NCI-H2171 (cell line): ENCODE results near the gene DSPP.

Experiments used
- DNase-seq: peaks from one replicate; lab custom pipeline; 2025; lab: John Stamatoyannopoulos, UW

The DSPP gene

DNA sequence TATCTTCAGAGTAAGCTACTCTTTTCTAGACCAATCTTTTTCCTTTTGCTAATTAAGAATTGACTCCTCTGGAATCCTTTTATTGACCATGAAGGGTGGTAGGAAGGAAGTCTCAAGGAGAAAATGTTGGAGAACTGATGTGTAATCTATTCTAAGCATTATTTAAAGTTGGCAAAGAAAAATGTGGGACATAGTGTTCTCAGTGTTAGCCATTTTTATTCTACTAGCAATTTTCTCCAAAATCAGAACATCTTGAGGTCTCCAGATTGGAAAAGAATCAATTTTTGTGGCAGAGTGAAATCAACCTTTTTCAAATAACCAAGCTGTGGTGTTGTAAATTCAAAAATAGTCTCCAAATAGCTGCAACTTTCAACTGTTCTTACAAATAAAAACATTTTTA lies 23.3 kb downstream of the DSPP start:
- no peak for DNase-seq

DNA sequence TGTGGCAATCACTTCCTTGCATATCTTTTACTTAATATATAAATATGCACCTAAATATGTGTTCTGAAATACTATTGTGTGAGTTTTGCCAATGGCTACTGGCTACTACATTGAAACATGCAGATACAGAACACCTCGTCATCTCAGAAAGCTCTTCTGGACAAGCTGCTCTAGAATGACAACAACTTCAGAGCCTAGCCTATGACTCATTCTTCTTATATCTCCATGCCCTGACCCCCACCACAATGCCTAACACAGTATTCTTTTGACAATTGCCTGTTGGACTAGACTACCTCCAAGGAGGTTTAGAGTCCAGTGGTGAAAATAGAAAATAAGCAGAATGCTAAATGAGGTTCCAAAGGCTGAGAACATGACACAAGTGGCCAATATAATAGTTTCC lies 24.1 kb downstream of the DSPP start:
- no peak for DNase-seq

DNA sequence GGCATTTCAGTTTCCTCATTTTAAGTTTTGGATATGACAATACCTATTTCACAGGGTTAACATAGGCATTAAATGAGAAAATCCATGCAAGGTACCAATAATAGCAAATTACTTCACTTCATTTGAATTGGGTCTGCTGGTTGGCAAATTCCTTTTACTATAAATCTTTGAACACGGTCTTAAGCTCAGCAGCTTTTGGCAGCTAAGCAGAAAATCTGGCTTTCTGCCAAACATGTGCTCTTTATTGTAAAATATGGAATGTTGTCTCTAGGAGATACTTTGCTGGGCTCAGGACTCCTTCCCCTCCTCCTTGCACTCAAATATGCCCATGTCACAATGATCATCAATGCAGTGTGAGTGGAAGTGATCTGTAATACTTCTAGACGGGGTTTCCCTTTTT lies 24.9 kb downstream of the DSPP start:
- peak; percentile 22 for DNase-seq

DNA sequence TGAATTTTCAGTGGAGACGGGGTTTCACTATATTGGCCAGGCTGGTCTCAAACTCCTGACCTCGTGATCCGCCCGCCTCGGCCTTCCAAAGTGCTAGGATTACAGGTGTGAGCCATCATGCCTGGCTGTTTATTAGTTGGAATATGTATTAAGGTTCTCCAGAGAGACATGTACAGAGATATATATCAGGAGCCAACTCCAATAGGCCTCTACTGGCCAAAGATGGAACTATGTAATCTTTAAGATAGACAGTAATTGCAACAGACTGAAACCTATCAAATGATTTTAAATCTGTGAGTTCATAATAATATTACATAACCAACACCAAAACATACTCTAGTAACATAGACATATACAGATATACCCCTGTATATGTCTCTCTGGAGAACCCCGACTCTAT lies 36.0 kb downstream of the DSPP start:
- no peak for DNase-seq

DNA sequence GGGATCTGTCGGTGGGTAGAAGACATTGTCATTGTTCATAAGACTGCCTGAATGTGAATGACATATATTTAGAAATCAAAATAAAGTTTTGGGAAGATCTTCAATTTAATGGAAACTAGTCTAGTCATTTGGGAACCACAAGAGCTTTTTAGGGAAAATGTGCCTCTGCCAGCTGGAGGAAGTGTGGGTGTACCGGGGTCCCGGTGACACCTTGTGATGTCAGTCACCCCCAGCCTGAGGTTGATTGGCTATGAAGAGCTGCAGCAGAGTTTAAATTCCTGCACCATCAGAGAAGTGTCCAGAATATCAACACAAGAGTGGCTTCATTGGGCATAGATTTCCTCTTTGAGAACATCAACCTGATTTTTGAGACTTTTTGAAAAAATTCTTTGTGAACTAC lies 41.7 kb downstream of the DSPP start, which contains the start of gene DMP1:
Gene DMP1, plus strand, starts transcription at position 301 of the 400 bp plus-strand sequence. CDS start 6,213 bp downstream, outside the sequence.
- no peak for DNase-seq

DNA sequence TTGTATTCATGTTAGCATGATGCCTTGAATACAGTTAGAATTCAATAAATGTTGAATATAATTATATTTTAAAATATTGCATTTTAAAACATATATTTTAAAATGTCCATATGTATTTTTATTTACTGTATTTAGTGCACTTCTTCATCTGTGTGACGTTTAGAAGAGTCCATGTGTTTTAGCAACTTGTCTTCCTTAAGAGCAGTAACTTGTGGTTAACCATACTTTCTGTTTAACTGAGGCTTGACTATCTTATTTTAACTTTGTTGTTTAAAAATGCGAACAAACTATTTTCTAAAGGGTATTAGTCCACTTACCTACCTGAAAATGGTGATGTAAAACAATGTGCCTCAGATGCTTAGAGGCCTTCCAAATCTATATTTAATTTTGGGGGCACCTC lies 42.6 kb downstream of the DSPP start:
- DNase-seq: no peak

DNA sequence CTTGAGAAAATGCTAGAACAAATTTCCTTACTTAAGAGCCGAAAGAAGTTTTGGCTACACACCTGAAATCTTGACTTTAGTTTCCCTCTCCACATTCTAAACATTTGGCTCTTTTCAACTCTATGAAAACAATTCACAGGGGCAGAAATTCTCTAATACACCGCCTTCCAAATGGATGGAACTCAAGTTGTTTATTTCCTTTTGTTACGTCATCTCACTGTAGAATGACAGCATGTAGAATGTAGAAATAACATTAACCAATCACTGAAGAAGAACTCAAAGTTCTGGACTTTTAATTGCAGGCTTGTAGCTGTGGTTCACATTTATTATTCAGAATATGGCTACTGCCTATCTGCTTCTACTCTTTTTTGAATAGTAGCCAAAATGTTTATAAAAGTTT lies 43.6 kb downstream of the DSPP start:
- DNase-seq: no peak

DNA sequence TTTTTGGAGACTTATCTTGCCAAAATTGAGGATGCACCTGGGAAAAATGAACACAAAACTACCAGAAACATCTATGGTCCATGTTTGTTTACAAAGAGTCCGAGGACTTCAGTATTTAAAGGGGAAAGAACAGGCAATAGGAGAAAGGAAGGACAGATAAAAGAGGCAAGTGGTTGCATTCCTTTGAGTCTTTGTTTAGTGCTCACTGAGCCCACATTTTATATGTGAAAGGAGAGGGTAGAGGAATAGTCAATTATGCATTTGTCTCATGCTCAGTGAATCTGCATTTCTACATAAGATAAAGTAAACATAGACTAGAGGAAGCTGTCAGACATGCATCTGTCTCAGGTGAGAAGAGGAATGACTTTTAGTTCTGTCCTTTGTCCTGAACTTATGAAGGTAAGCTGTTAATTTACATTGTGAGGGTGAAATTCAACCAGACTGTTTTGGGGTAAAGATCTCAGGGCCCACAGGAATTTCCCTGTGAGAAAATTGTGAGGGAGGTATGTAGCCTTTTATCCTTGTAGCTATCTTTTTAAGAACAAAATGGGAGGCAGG lies 46.2 kb downstream of the DSPP start:
- no peak for DNase-seq

DNA sequence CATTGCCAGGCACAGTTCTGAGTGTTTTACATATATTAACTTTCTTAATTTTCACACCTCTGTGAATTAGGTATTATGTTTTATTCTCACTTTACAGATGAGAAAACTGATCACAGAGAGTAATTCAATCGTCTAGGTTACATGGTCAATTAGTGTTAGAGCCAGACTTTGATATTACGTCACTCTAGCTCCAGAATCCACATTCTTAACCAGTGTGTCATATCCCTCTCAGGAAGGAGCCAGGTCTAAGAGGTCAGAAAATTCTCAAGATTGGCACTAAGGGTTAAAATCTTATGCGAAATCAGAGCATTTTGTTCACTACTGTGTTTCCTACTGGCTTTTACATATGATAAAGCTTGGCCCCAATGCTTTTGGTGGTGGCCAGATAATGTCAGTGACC lies 49.2 kb downstream of the DSPP start:
- no peak for DNase-seq

DNA sequence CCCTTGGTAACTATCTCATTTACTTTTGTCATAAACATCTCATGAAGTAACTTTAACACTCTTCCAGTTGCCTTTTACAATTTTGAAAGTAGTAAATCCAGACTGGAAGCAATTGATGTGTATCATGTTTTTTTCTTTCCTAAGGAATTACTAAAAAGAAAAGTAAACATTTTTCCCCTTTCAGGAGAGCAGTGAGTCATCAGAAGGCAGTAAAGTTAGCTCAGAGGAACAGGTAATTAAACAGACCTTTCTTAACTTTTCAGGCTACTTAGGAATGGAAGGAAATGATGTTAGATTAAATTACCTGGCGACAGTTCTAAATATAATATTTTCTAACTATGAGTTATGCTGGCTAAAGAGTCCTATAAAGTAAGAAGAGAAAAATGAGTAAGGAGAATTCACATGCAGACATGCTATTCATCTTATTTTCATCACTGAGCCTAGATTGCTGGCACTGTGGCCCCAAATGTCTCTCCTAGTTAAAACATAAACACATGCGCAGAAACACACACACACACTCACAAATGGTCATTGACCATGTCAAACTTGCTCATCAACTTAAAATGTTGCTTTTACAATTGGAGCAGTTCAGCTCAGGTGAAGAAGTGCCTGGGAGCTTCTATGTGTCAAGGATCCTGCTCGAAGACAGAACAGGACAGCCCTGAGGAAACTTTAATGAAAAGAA lies 51.1 kb downstream of the DSPP start:
- no peak for DNase-seq

DNA sequence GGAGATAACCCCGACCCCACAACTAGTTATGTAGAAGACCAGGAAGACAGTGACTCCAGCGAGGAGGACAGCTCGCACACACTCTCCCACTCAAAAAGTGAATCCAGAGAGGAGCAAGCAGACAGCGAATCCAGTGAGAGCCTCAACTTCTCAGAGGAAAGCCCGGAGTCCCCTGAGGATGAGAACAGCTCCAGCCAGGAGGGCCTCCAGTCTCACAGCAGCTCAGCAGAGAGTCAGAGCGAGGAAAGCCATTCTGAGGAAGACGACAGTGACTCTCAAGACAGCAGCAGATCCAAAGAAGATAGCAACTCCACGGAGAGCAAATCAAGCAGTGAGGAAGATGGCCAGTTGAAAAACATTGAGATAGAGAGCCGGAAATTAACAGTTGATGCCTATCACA lies 54.5 kb downstream of the DSPP start:
- DNase-seq: no peak
